Gastroesophageal sphincter (tissue), 3 donors: ENCODE data around the gene BCCIP.

Experiments used
- EP300 ChIP-seq: sonication (generic); formaldehyde crosslinking; IDR thresholded peaks from one replicate; pipeline ENCODE4 v1.6.1; 2017; ENCODE audit warnings: antibody characterized with exemption, mild to moderate bottlenecking
- POLR2A ChIP-seq, 2 donors: fragments of 450-650 bp; IDR thresholded peaks; one replicate each; pipeline ENCODE4 v1.6.1; 2017; ENCODE audit warnings: antibody characterized with exemption in 2 of 2, mild to moderate bottlenecking in 2 of 2, moderate library complexity in 1 of 2
- TF ChIP-seq, protein P1 (sequence below), 4 experiments: fragments of 200-600 bp in 2 of 4; fragments of 450-650 bp in 2 of 4; sonication (generic) in 1 of 4; IDR thresholded peaks; one replicate each; pipeline ENCODE4 v1.5.1; 2017 to 2019; ENCODE audit warnings: antibody characterized with exemption in 4 of 4, mild to moderate bottlenecking in 2 of 4, moderate library complexity in 2 of 4

DNA sequence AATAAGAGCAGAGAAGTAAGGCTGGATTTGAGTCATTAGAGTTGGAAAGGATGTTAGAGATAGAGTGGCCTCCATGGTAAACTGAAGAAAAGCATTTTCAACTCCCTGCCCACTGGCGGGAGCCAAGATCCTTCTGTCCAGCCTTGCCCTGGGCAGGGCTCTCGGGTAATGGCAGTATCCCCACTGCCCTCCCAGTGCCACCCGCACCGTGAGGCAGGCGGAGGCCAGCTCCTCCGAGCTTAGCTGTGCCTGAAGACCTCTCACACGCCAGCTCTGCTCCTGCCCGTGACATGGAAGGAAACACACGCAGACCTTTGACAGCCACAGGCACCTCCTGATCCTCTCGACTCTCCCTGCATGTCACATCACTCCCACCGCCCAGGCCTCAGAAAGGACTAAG, 22.3 kb downstream of the BCCIP start:
- TF ChIP-seq, protein P1, sequence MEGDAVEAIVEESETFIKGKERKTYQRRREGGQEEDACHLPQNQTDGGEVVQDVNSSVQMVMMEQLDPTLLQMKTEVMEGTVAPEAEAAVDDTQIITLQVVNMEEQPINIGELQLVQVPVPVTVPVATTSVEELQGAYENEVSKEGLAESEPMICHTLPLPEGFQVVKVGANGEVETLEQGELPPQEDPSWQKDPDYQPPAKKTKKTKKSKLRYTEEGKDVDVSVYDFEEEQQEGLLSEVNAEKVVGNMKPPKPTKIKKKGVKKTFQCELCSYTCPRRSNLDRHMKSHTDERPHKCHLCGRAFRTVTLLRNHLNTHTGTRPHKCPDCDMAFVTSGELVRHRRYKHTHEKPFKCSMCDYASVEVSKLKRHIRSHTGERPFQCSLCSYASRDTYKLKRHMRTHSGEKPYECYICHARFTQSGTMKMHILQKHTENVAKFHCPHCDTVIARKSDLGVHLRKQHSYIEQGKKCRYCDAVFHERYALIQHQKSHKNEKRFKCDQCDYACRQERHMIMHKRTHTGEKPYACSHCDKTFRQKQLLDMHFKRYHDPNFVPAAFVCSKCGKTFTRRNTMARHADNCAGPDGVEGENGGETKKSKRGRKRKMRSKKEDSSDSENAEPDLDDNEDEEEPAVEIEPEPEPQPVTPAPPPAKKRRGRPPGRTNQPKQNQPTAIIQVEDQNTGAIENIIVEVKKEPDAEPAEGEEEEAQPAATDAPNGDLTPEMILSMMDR (IDR thresholded peaks at IDR 0.05): no peak
- TF ChIP-seq POLR2A (IDR thresholded peaks at IDR 0.05) (no peak), EP300 (no peak)
